ENCODE data around the gene FOCAD.

DNA sequence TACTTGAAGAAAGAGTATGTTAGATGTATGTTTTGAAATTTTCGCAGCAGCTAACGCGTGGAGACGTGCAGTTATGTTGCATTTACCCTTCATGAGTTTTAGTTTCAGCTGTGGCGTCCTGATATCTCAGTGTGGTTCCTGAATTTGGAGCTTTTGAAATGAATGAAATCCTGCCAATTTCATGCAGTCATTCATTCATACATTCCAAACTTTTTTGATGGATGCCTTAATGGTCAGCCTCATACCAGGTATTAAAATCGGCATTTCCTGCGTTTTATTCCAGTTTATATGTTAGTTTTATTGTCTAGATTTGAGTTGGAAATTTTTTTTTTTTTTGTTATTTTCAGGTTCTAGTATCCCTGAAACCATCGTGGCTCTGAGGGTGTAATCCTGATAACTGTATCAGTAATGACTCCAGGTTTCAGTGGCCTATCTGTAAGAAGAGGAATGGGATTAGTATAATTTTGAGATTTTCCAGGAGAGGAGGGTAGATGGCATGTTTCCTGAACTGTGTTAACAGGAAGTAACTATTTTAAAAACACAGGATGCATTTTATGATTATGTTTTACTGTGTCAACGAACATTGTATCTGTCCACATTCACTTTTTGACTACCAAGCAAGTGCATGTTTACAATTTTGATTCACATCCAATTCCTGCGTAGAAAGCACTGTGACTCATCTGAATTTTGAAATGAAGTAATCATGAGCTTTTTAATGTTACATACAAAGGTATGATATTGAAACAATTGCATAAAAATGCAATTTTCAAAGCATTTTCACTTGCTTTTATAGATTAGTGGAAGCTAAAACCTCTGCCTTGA lies 1.0 kb downstream of the FOCAD start:
- no peak for TF ChIP-seq POLR2A (IDR thresholded peaks at IDR 0.05)
- TF ChIP-seq, protein P1, sequence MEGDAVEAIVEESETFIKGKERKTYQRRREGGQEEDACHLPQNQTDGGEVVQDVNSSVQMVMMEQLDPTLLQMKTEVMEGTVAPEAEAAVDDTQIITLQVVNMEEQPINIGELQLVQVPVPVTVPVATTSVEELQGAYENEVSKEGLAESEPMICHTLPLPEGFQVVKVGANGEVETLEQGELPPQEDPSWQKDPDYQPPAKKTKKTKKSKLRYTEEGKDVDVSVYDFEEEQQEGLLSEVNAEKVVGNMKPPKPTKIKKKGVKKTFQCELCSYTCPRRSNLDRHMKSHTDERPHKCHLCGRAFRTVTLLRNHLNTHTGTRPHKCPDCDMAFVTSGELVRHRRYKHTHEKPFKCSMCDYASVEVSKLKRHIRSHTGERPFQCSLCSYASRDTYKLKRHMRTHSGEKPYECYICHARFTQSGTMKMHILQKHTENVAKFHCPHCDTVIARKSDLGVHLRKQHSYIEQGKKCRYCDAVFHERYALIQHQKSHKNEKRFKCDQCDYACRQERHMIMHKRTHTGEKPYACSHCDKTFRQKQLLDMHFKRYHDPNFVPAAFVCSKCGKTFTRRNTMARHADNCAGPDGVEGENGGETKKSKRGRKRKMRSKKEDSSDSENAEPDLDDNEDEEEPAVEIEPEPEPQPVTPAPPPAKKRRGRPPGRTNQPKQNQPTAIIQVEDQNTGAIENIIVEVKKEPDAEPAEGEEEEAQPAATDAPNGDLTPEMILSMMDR (IDR thresholded peaks at IDR 0.05) = no peak
